ENCODE data around the gene ST3GAL3.

The ST3GAL3 gene

GRCh38 chr1:43841321-43842174 is 134.2 kb downstream of the ST3GAL3 start:
- Histone ChIP-seq H3K27me3 (replicated peaks in 2 of 5; ENCODE audit: control insufficient read depth in 4 of 5, insufficient read depth in 5 of 5, low read length in 4 of 5) (no peaks in the 10 kb centered on the region), H3K4me1 (ENCODE audit: control extremely low read depth in 1 of 4, control insufficient read depth in 4 of 4, insufficient read depth in 4 of 4, low read length in 3 of 4) (peaks cover 0 to 18% (median 1%) of the 10 kb centered on the region in 4 experiments), H3K9me3 (ENCODE audit: control extremely low read depth in 1 of 5, control insufficient read depth in 4 of 5, insufficient read depth in 2 of 5, low read depth in 1 of 5, low read length in 4 of 5) (peaks cover 0 to 10% (median 6%) of the 10 kb centered on the region in 5 experiments), H3K36me3 (ENCODE audit: control insufficient read depth in 4 of 4, insufficient read depth in 4 of 4, low read length in 3 of 4) (peaks cover 4 to 50% (median 38%) of the 10 kb centered on the region in 4 experiments), H3K27ac (ENCODE audit: insufficient read depth in 1 of 2, low read depth in 1 of 2, low read length in 2 of 2, poor library complexity in 1 of 2, severe bottlenecking in 2 of 2) (no peak overlapping the region), H3K4me3 (ENCODE audit: control insufficient read depth in 1 of 7, extremely low read depth in 1 of 7, insufficient read depth in 4 of 7, low read depth in 2 of 7, low read length in 6 of 7) (no peak overlapping the region)
- WGBS (ENCODE audit: insufficient coverage): 86% methylated on average over 1 of the region's 1 CpG
- DNase-seq: no peak
- ChIA-PET POLR2A (no interaction called here), CTCF (no interaction called here)

- Histone ChIP-seq H3K9me3 (ENCODE audit: control extremely low read depth in 1 of 5, control insufficient read depth in 4 of 5, insufficient read depth in 2 of 5, low read depth in 1 of 5, low read length in 4 of 5) (peaks cover 0 to 10% (median 6%) of the 10 kb centered on the region in 5 experiments), H3K36me3 (ENCODE audit: control insufficient read depth in 4 of 4, insufficient read depth in 4 of 4, low read length in 3 of 4) (peaks cover 4 to 50% (median 38%) of the 10 kb centered on the region in 4 experiments), H3K27ac (ENCODE audit: insufficient read depth in 1 of 2, low read depth in 1 of 2, low read length in 2 of 2, poor library complexity in 1 of 2, severe bottlenecking in 2 of 2) (no peak overlapping the region), H3K4me3 (ENCODE audit: control insufficient read depth in 1 of 7, extremely low read depth in 1 of 7, insufficient read depth in 4 of 7, low read depth in 2 of 7, low read length in 6 of 7) (no peak overlapping the region), H3K27me3 (replicated peaks in 2 of 5; ENCODE audit: control insufficient read depth in 4 of 5, insufficient read depth in 5 of 5, low read length in 4 of 5) (no peaks in the 10 kb centered on the region), H3K4me1 (ENCODE audit: control extremely low read depth in 1 of 4, control insufficient read depth in 4 of 4, insufficient read depth in 4 of 4, low read length in 3 of 4) (peaks cover 0 to 12% (median 0%) of the 10 kb centered on the region in 4 experiments)
- ChIA-PET POLR2A (no interaction called here), CTCF (no interaction called here)
- no peak for DNase-seq
- 95% methylated on average over 2 of the region's 2 CpGs for WGBS (ENCODE audit: insufficient coverage)
Observed at GRCh38 chr1:43842175-43842498, 134.8 kb downstream of the ST3GAL3 start.

- POLR2A ChIA-PET: no interaction called here
- WGBS (ENCODE audit: insufficient coverage): 100% methylated on average over 5 of the region's 5 CpGs
Observed at GRCh38 chr1:43843684-43844083, 136.3 kb downstream of the ST3GAL3 start.

GRCh38 chr1:43844114-43844513 is 136.8 kb downstream of the ST3GAL3 start:
- POLR2A ChIA-PET: no interaction called here
- 100% methylated on average over 1 of the region's 1 CpG for WGBS (ENCODE audit: insufficient coverage)

More at GRCh38 chr1:43843684-43844083, 136.3 kb downstream of the ST3GAL3 start:
- CTCF ChIA-PET: no interaction called here
- Histone ChIP-seq H3K27ac (ENCODE audit: insufficient read depth in 1 of 2, low read depth in 1 of 2, low read length in 2 of 2, poor library complexity in 1 of 2, severe bottlenecking in 2 of 2) (no peak overlapping the region), H3K36me3 (ENCODE audit: control insufficient read depth in 4 of 4, insufficient read depth in 4 of 4, low read length in 3 of 4) (peaks cover 6 to 42% (median 31%) of the 10 kb centered on the region in 4 experiments), H3K4me1 (ENCODE audit: control extremely low read depth in 1 of 4, control insufficient read depth in 4 of 4, insufficient read depth in 4 of 4, low read length in 3 of 4) (peaks cover 0 to 5% (median 0%) of the 10 kb centered on the region in 4 experiments), H3K9me3 (ENCODE audit: control extremely low read depth in 1 of 5, control insufficient read depth in 4 of 5, insufficient read depth in 2 of 5, low read depth in 1 of 5, low read length in 4 of 5) (peaks cover 0 to 10% (median 6%) of the 10 kb centered on the region in 5 experiments), H3K27me3 (replicated peaks in 2 of 5; ENCODE audit: control insufficient read depth in 4 of 5, insufficient read depth in 5 of 5, low read length in 4 of 5) (no peaks in the 10 kb centered on the region), H3K4me3 (ENCODE audit: control insufficient read depth in 1 of 7, extremely low read depth in 1 of 7, insufficient read depth in 4 of 7, low read depth in 2 of 7, low read length in 6 of 7) (no peak overlapping the region)
- no peak for DNase-seq

GRCh38 chr1:43847290-43847689 is 140.0 kb downstream of the ST3GAL3 start:
- Histone ChIP-seq H3K27me3 (replicated peaks in 2 of 5; ENCODE audit: control insufficient read depth in 4 of 5, insufficient read depth in 5 of 5, low read length in 4 of 5) (no peaks in the 10 kb centered on the region), H3K9me3 (ENCODE audit: control extremely low read depth in 1 of 5, control insufficient read depth in 4 of 5, insufficient read depth in 2 of 5, low read depth in 1 of 5, low read length in 4 of 5) (peaks cover 0 to 3% (median under 1%) of the 10 kb centered on the region in 5 experiments), H3K27ac (ENCODE audit: insufficient read depth in 1 of 2, low read depth in 1 of 2, low read length in 2 of 2, poor library complexity in 1 of 2, severe bottlenecking in 2 of 2) (no peak overlapping the region), H3K4me1 (ENCODE audit: control extremely low read depth in 1 of 4, control insufficient read depth in 4 of 4, insufficient read depth in 4 of 4, low read length in 3 of 4) (peaks cover 0 to 7% (median 5%) of the 10 kb centered on the region in 4 experiments), H3K36me3 (ENCODE audit: control insufficient read depth in 4 of 4, insufficient read depth in 4 of 4, low read length in 3 of 4) (peaks cover 3 to 14% (median 10%) of the 10 kb centered on the region in 4 experiments), H3K4me3 (ENCODE audit: control insufficient read depth in 1 of 7, extremely low read depth in 1 of 7, insufficient read depth in 4 of 7, low read depth in 2 of 7, low read length in 6 of 7) (no peak overlapping the region)
- DNase-seq: no peak
- ChIA-PET CTCF (no interaction called here), POLR2A (no interaction called here)
- WGBS (ENCODE audit: insufficient coverage): no CpG with 5 or more reads among the region's 1 CpG

More at GRCh38 chr1:43844114-43844513, 136.8 kb downstream of the ST3GAL3 start:
- Histone ChIP-seq H3K4me3 (ENCODE audit: control insufficient read depth in 1 of 7, extremely low read depth in 1 of 7, insufficient read depth in 4 of 7, low read depth in 2 of 7, low read length in 6 of 7) (no peak overlapping the region), H3K27ac (ENCODE audit: insufficient read depth in 1 of 2, low read depth in 1 of 2, low read length in 2 of 2, poor library complexity in 1 of 2, severe bottlenecking in 2 of 2) (no peak overlapping the region), H3K27me3 (replicated peaks in 2 of 5; ENCODE audit: control insufficient read depth in 4 of 5, insufficient read depth in 5 of 5, low read length in 4 of 5) (no peaks in the 10 kb centered on the region), H3K9me3 (ENCODE audit: control extremely low read depth in 1 of 5, control insufficient read depth in 4 of 5, insufficient read depth in 2 of 5, low read depth in 1 of 5, low read length in 4 of 5) (peaks cover 0 to 10% (median 6%) of the 10 kb centered on the region in 5 experiments), H3K36me3 (ENCODE audit: control insufficient read depth in 4 of 4, insufficient read depth in 4 of 4, low read length in 3 of 4) (peaks cover 6 to 38% (median 27%) of the 10 kb centered on the region in 4 experiments), H3K4me1 (ENCODE audit: control extremely low read depth in 1 of 4, control insufficient read depth in 4 of 4, insufficient read depth in 4 of 4, low read length in 3 of 4) (peaks cover 0 to 2% (median 0%) of the 10 kb centered on the region in 4 experiments)
- DNase-seq: no peak
- CTCF ChIA-PET: no interaction called here

- H3K9me3 ChIP-seq (ENCODE audit: control extremely low read depth in 1 of 5, control insufficient read depth in 4 of 5, insufficient read depth in 2 of 5, low read depth in 1 of 5, low read length in 4 of 5): peaks cover 0 to 2% (median 0%) of the 10 kb centered on the region in 5 experiments
- peaks cover 3 to 11% (median 8%) of the 10 kb centered on the region in 4 experiments for H3K36me3 ChIP-seq (ENCODE audit: control insufficient read depth in 4 of 4, insufficient read depth in 4 of 4, low read length in 3 of 4)
- WGBS (ENCODE audit: insufficient coverage): no CpG with 5 or more reads among the region's 4 CpGs
- CTCF ChIA-PET: no interaction called here
- H3K4me3 ChIP-seq (ENCODE audit: control insufficient read depth in 1 of 7, extremely low read depth in 1 of 7, insufficient read depth in 4 of 7, low read depth in 2 of 7, low read length in 6 of 7): no peak overlapping the region
- peaks cover 0 to 8% (median 5%) of the 10 kb centered on the region in 4 experiments for H3K4me1 ChIP-seq (ENCODE audit: control extremely low read depth in 1 of 4, control insufficient read depth in 4 of 4, insufficient read depth in 4 of 4, low read length in 3 of 4)
- no peaks in the 10 kb centered on the region for H3K27me3 ChIP-seq (replicated peaks in 2 of 5; ENCODE audit: control insufficient read depth in 4 of 5, insufficient read depth in 5 of 5, low read length in 4 of 5)
- no peak for DNase-seq
- POLR2A ChIA-PET: no interaction called here
- no peak overlapping the region for H3K27ac ChIP-seq (ENCODE audit: insufficient read depth in 1 of 2, low read depth in 1 of 2, low read length in 2 of 2, poor library complexity in 1 of 2, severe bottlenecking in 2 of 2)
Observed at GRCh38 chr1:43847882-43848281, 140.5 kb downstream of the ST3GAL3 start.

GRCh38 chr1:43849670-43850069 is 142.3 kb downstream of the ST3GAL3 start:
- peaks cover 0 to 23% (median 20%) of the 10 kb centered on the region in 4 experiments for H3K4me1 ChIP-seq (ENCODE audit: control extremely low read depth in 1 of 4, control insufficient read depth in 4 of 4, insufficient read depth in 4 of 4, low read length in 3 of 4)
- CTCF ChIA-PET: interaction anchor here (0.9 to 1.3 kb wide), 4 partner anchors 12 to 86 kb away, joined by 3 read pairs; no protein-coding TSS in a partner anchor
- 57% methylated on average over 1 of the region's 1 CpG for WGBS (ENCODE audit: insufficient coverage)
- H3K9me3 ChIP-seq (ENCODE audit: control extremely low read depth in 1 of 5, control insufficient read depth in 4 of 5, insufficient read depth in 2 of 5, low read depth in 1 of 5, low read length in 4 of 5): no peaks in the 10 kb centered on the region
- no peak overlapping the region for H3K4me3 ChIP-seq (ENCODE audit: control insufficient read depth in 1 of 7, extremely low read depth in 1 of 7, insufficient read depth in 4 of 7, low read depth in 2 of 7, low read length in 6 of 7)
- H3K27me3 ChIP-seq (replicated peaks in 2 of 5; ENCODE audit: control insufficient read depth in 4 of 5, insufficient read depth in 5 of 5, low read length in 4 of 5): no peaks in the 10 kb centered on the region
- H3K27ac ChIP-seq (ENCODE audit: insufficient read depth in 1 of 2, low read depth in 1 of 2, low read length in 2 of 2, poor library complexity in 1 of 2, severe bottlenecking in 2 of 2): no peak overlapping the region
- H3K36me3 ChIP-seq (ENCODE audit: control insufficient read depth in 4 of 4, insufficient read depth in 4 of 4, low read length in 3 of 4): peaks cover 0 to 2% (median 0%) of the 10 kb centered on the region in 4 experiments
- DNase-seq: no peak
- POLR2A ChIA-PET: interaction anchor here (0.6 kb wide), 1 partner anchor 12 kb away, joined by 4 read pairs; no protein-coding TSS in a partner anchor
